ENCODE results near the gene DNER. TPM values are rescaled to one million over a fixed set of nuclear protein-coding genes. Genes with fewer than 3 reads are reported as not detected.
A peak's percentile ranks its signal among the peaks of the same experiment; 100 is the strongest.

Gene DNER
- total and polyA plus RNA-seq, 5 donors, result 13.6 to 41.1 (median 27.2) TPM

GRCh38 chr2:229454934-229455631 is 259.3 kb downstream of the DNER start:
- Histone ChIP-seq H3K27me3 (ENCODE audit: control insufficient read depth, insufficient read depth) (no peaks in the 10 kb centered on the region), H3K9me3 (ENCODE audit: control insufficient read depth, low read length) (no peaks in the 10 kb centered on the region), H3K4me1 (ENCODE audit: control insufficient read depth, insufficient read depth, low read length) (no peaks in the 10 kb centered on the region), H3K27ac (ENCODE audit: low read length) (no peak overlapping the region), H3K4me3 (ENCODE audit: low read length) (no peak overlapping the region)
- intact Hi-C loops (cut with DNase I), result no loop called here
- DNase-seq (no peak), ATAC-seq (no peak)
- 68% methylated on average over 7 of the region's 7 CpGs for WGBS

DNA sequence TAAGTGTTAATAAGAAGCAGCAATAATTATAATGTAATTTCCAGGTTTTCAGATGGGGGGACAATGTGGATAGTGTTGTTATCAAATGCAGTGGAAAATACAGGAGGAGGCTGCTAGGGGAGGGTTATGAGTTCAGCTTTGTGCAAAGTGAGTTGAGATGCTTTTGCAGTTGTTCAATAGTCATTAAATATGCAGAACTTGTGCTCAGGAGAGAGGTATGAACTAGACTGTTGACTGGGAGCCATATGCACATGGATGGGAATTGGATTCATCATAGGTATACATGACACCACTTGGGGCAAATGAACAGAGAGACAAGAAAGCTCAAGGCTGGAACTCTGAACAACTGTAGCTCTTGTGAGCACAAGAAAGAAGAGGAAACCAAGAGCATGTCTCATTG is 261.1 kb downstream of the DNER start:
- Histone ChIP-seq H3K4me3 (ENCODE audit: low read length) (no peak overlapping the region), H3K4me1 (ENCODE audit: control insufficient read depth, insufficient read depth, low read length) (no peaks in the 10 kb centered on the region), H3K27me3 (ENCODE audit: control insufficient read depth, insufficient read depth) (no peaks in the 10 kb centered on the region), H3K27ac (ENCODE audit: low read length) (no peak overlapping the region), H3K9me3 (ENCODE audit: control insufficient read depth, low read length) (no peaks in the 10 kb centered on the region)
- ATAC-seq (no peak), DNase-seq (no peak)
- intact Hi-C loops (cut with DNase I), result no loop called here

- Histone ChIP-seq H3K27ac (ENCODE audit: low read length) (no peak overlapping the region), H3K9me3 (ENCODE audit: control insufficient read depth, low read length) (no peaks in the 10 kb centered on the region), H3K27me3 (ENCODE audit: control insufficient read depth, insufficient read depth) (no peaks in the 10 kb centered on the region), H3K4me1 (ENCODE audit: control insufficient read depth, insufficient read depth, low read length) (no peaks in the 10 kb centered on the region), H3K4me3 (ENCODE audit: low read length) (no peak overlapping the region)
- DNase-seq, result no peak
- ATAC-seq, result no peak
- WGBS, result 94% methylated on average over 3 of the region's 3 CpGs
- intact Hi-C loops (cut with DNase I), result no loop called here
These were observed 262.5 kb downstream of the DNER start for GRCh38 chr2:229451852-229452251.

- no peaks in the 10 kb centered on the region for H3K9me3 ChIP-seq (ENCODE audit: control insufficient read depth, low read length)
- intact Hi-C loops (cut with DNase I), result no loop called here
- 96% methylated on average over 12 of the region's 12 CpGs for WGBS
- no peak overlapping the region for H3K4me3 ChIP-seq (ENCODE audit: low read length)
- no peak overlapping the region for H3K27ac ChIP-seq (ENCODE audit: low read length)
- ATAC-seq (no peak), DNase-seq (peak in 1 of 3 donors; percentile 52)
- H3K27me3 ChIP-seq (ENCODE audit: control insufficient read depth, insufficient read depth), result no peaks in the 10 kb centered on the region
- H3K4me1 ChIP-seq (ENCODE audit: control insufficient read depth, insufficient read depth, low read length), result peaks cover 5% of the 10 kb centered on the region
These were observed 267.1 kb downstream of the DNER start for GRCh38 chr2:229447227-229447626.

- intact Hi-C loops (cut with DNase I), result no loop called here
These were observed 268.0 kb downstream of the DNER start for GRCh38 chr2:229446350-229446749.

GRCh38 chr2:229445501-229446211 is 268.7 kb downstream of the DNER start:
- Histone ChIP-seq H3K27me3 (ENCODE audit: control insufficient read depth, insufficient read depth) (no peaks in the 10 kb centered on the region), H3K9me3 (ENCODE audit: control insufficient read depth, low read length) (no peaks in the 10 kb centered on the region), H3K4me1 (ENCODE audit: control insufficient read depth, insufficient read depth, low read length) (peaks cover 5% of the 10 kb centered on the region), H3K27ac (ENCODE audit: low read length) (peak overlapping the region; percentile 85), H3K4me3 (ENCODE audit: low read length) (no peak overlapping the region)
- 32% methylated on average over 11 of the region's 11 CpGs for WGBS
- DNase-seq (peak; percentile 44 to 75 (median 64)), ATAC-seq (peak; percentile 68 to 73)
- intact Hi-C loops (cut with DNase I), result no loop called here

More at GRCh38 chr2:229446350-229446749, 268.0 kb downstream of the DNER start:
- Histone ChIP-seq H3K4me1 (ENCODE audit: control insufficient read depth, insufficient read depth, low read length) (peaks cover 5% of the 10 kb centered on the region), H3K4me3 (ENCODE audit: low read length) (no peak overlapping the region), H3K27ac (ENCODE audit: low read length) (peak overlapping the region; percentile 85), H3K9me3 (ENCODE audit: control insufficient read depth, low read length) (no peaks in the 10 kb centered on the region), H3K27me3 (ENCODE audit: control insufficient read depth, insufficient read depth) (no peaks in the 10 kb centered on the region)
- WGBS, result 63% methylated on average over 6 of the region's 6 CpGs
- peak; percentile 6 to 20 for ATAC-seq
- DNase-seq, result no peak

DNA sequence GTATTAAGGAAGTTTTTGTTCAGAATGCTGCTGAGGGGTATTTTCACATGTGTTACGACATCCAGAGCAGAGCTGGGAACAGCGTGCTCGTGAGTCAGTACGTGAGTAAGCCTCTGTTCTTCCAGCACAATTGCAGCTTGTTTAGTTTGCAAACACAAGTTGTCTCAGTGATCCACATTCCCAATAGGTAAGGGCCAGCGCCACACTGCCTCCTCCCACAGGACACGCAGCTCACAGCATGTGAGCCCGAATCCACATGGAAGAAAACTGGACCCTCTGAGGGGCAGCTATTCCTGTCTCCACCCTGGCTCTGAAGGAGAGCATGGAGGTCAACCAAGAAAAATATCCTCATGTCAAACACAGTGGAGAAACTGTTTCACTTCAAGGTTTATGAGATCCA is 269.3 kb downstream of the DNER start:
- DNase-seq, result peak; percentile 71 to 79 (median 71)
- 49% methylated on average over 7 of the region's 7 CpGs for WGBS
- H3K4me3 ChIP-seq (ENCODE audit: low read length), result no peak overlapping the region
- H3K27ac ChIP-seq (ENCODE audit: low read length), result peak overlapping the region; percentile 85
- intact Hi-C loops (cut with DNase I), result no loop called here
- peak; percentile 90 to 96 for ATAC-seq
- no peaks in the 10 kb centered on the region for H3K27me3 ChIP-seq (ENCODE audit: control insufficient read depth, insufficient read depth)
- peaks cover 5% of the 10 kb centered on the region for H3K4me1 ChIP-seq (ENCODE audit: control insufficient read depth, insufficient read depth, low read length)
- H3K9me3 ChIP-seq (ENCODE audit: control insufficient read depth, low read length), result no peaks in the 10 kb centered on the region

GRCh38 chr2:229443546-229444268 is 270.6 kb downstream of the DNER start:
- H3K4me1 ChIP-seq (ENCODE audit: control insufficient read depth, insufficient read depth, low read length), result peaks cover 5% of the 10 kb centered on the region
- no peaks in the 10 kb centered on the region for H3K9me3 ChIP-seq (ENCODE audit: control insufficient read depth, low read length)
- no peak overlapping the region for H3K4me3 ChIP-seq (ENCODE audit: low read length)
- H3K27me3 ChIP-seq (ENCODE audit: control insufficient read depth, insufficient read depth), result no peaks in the 10 kb centered on the region
- intact Hi-C loops (cut with DNase I), result no loop called here
- no peak overlapping the region for H3K27ac ChIP-seq (ENCODE audit: low read length)
- no peak for ATAC-seq
- no peak for DNase-seq
- 66% methylated on average over 13 of the region's 13 CpGs for WGBS

DNA sequence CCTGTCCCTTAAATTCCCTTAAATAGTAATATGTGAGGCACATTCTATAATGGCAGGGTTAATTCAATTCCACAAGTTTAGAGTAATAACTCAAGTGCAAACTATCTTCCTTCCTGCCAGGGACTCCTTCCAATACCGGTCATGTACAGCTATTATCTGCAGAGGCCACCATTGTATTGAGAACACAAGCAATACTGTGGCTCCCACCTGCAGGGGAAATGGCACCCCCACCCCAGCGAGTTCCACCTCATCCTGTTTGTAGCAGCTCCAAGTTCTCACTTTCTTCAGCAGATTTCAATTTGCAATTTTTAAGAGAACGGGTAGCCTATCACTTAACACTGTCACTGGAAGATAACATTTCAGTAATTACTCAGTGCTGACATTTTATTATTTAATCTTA is 271.2 kb downstream of the DNER start:
- ATAC-seq (no peak), DNase-seq (no peak)
- Histone ChIP-seq H3K4me3 (ENCODE audit: low read length) (no peak overlapping the region), H3K27me3 (ENCODE audit: control insufficient read depth, insufficient read depth) (no peaks in the 10 kb centered on the region), H3K4me1 (ENCODE audit: control insufficient read depth, insufficient read depth, low read length) (peaks cover 5% of the 10 kb centered on the region), H3K27ac (ENCODE audit: low read length) (no peak overlapping the region), H3K9me3 (ENCODE audit: control insufficient read depth, low read length) (no peaks in the 10 kb centered on the region)
- WGBS, result 50% methylated on average over 3 of the region's 3 CpGs
- intact Hi-C loops (cut with DNase I), result no loop called here

DNA sequence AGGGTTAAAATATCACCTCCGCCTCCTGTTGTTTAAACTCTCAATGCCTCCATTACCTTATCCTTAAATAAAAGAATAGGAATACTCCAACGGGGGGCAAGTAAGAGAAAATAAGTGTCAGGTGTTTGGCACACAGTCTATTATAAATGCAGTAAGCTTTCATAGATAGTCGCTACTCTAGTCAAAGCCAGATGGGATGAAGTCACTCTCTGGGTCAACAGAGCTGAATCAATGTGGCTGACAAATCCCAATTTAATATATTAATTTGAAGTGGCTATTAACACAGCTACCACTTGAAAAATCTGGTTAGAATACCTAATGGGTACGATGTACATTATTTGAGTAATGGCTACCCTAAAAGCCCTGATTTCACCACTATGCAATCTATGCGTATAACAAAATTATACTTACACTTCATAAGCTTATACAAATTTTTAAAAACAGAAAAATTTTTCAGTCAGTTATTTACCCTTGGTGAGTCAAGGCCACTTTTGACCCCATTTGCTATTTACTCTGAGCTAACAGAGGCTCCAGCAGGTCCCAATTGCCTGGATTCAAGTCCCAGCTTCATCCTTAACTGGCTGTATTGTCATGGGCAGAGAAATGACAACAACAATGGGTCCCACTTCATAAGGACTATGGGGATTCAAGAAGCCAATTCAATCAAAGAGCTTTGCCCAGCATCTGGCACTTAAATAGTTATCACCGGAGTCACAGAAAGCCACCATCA is 275.8 kb downstream of the DNER start:
- H3K4me3 ChIP-seq (ENCODE audit: low read length), result no peak overlapping the region
- intact Hi-C loops (cut with DNase I), result loop anchor here in 3 of 4 donors (10.0 kb wide), 2 partner anchors 146 to 276 kb away; partner anchors contain the start of gene DNER (in 1 of the 3)
- DNase-seq (no peak), ATAC-seq (no peak)
- no peaks in the 10 kb centered on the region for H3K4me1 ChIP-seq (ENCODE audit: control insufficient read depth, insufficient read depth, low read length)
- WGBS, result 92% methylated on average over 6 of the region's 6 CpGs
- H3K9me3 ChIP-seq (ENCODE audit: control insufficient read depth, low read length), result no peaks in the 10 kb centered on the region
- no peaks in the 10 kb centered on the region for H3K27me3 ChIP-seq (ENCODE audit: control insufficient read depth, insufficient read depth)
- no peak overlapping the region for H3K27ac ChIP-seq (ENCODE audit: low read length)
